ENCODE data around the gene GDF10.
A peak's percentile ranks its signal among the peaks of the same experiment; 100 is the strongest.

The GDF10 gene

DNA sequence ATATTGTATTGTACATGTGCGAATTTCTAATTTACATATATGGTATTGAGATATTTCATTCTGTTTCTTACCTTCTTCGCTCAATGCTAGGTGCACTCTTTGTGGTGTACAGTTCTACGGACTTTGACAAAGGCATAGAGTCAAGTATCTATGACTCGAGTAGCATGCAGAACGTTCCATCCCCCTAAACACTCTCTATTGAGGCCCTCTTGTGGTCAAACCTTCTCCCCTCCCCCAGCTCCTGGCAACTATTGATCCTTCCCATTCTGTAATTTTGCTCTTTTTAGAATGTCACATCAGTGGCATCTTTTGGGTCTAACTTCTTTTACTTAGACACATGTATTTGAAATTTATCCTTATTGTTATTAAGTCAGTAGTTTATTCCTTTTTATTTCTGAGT, 30.7 kb upstream of the GDF10 start:
- DNase-seq (ENCODE audit: low read depth in 2 of 3, low spot score in 1 of 3): no peak

DNA sequence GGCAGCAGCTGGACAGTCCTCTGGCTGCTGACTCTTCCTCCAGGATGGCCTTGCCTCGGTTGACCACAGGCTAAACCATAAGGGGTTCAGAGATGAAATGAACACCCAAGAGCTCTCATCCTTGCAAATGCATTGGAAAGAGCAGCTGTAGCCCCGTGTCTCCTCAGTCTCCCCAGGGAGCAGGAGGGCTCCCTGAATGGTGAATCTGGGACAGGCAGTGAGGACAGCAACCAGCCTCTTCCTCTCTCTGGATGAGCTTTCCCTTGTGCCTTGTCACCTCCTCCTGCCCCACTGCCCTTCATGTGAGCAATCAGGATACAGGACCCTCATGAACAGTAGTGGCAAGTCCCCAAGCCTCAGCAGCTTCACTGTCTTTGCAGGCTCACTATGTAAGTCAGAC, 23.9 kb upstream of the GDF10 start:
- DNase-seq (ENCODE audit: low read depth in 2 of 3, low spot score in 1 of 3): no peak

DNA sequence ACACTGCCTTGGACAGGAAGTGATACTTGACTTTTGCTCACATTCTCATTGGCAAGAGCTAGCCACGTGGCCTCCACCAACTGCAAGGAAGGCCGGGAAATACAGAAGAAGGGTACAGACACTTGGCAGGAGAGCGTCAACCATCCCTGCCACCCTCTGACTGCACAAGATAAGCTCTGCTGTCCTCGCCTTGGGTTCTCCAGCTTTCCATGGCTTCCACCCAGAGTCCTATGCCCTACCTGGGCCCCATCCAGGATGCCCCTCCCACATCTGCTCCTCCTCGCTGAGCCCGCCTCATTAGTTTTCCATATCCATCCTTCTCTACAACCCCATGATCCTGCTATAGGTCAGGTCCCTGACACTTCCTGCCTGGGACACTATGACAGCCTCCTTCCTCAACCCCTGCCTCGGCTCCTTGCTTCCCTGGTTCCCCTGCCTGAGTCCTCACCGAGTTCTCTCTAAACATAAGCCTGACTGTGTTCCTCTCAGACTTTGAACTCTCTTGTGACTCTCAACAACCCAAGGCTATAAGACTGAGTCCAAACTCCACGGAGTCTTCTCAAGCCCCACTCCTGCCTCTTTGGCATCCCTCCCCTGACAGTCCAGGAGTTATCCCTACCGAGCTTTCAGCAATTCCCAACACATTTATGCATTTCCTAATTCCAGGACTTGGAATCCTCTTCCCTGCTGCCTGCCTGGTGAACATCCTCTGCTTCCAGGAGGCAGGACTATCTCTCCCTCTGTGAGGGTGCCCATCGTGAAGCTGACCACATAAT, 23.2 kb upstream of the GDF10 start:
- DNase-seq (ENCODE audit: low read depth in 2 of 3, low spot score in 1 of 3): no peak

DNA sequence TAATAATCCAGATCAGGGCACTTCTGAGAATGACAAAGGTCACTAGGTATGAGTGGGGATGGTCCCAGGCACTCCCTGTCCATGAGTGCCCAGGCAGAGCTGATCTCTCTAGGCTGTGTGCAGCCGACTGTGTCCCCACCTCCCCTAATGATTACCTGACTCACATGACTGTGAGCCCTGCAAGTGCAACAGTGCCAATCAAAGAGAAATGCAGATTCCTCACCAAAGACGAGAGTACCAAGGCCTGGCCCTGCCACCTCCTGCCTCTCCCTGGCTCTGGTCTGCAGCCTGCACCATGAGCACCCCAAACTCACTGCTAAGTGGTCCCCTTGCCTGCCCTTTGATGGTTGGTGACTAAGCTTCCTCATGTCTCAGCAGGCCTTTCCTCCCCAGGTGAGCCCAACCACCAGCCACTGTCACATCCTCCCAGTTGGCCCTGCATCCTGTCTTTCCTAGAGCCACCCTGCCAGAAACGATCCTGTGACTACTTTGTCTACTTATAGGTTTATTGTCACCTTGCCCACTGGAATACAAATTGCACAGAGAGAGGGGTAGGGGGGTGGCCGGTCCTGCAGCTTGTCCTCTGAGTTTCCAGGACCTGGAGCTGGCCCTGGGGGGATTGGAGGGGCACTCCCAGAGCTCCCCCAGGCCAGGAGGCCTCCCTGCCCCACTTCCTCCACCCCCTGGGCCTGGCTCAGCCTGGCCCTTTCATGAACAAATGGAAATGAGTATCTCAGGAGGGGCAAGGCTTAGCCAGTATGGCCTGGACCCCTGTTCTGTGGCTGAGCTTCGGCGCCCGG, 22.4 kb upstream of the GDF10 start:
- DNase-seq (ENCODE audit: low read depth in 2 of 3, low spot score in 1 of 3): peak in 1 of 3 donors; percentile 31

DNA sequence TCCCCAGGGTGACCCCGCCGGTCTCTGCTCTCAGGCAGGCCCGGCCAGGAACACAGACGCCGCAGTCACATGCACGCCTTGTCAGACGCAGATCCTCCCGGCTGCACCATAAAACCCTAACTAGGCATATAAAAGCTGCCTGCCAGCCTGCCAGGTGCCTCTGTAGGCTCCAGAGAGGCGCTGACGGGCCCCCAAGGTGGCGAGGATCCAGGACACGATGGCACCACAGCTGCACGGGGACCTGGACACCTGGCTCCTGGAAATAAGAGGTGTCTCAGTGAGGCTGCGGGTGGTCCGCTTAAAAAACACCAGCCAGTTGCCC, 21.9 kb upstream of the GDF10 start:
- no peak for DNase-seq (ENCODE audit: low read depth in 2 of 3, low spot score in 1 of 3)

DNA sequence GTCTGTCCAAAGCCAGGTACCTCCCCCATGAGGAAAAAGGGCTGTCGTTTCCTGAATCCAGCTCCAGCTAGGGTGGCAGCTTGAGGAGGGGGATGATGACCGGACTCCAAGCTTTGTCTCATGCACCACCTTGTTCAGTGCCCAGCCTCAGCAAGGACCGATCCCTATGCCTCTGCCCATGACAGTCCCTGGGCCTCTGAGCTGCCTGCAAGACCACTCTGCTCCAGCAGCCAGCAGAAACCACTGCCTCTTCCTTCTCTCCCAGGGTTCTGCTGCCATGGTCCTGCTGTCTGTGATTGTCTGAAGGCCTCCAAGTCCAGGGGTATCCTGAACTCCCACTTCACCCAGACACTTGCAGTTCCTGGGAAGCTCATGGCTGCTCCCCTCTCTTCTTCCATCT, 21.3 kb upstream of the GDF10 start:
- DNase-seq (ENCODE audit: low read depth in 2 of 3, low spot score in 1 of 3): no peak

DNA sequence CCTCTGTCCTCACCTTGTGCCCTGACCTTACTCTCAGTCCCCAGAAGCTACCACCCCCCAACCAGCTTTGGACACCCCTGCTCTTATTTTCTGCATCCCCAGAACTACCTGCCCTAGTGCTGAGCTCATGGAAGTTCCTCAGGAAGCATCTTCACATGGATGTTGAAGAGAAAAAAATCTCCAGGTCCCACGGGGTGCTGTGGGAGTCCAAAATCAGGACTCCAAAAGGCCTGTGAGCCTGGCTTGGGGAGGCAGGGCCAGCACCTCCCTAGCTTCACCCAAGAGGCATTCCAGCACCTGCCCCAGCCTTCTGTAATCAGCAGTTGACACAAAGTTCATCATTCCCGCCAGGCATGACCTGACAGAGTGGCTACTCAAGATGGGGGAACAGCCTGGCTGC, 20.7 kb upstream of the GDF10 start:
- DNase-seq (ENCODE audit: low read depth in 2 of 3, low spot score in 1 of 3): no peak

DNA sequence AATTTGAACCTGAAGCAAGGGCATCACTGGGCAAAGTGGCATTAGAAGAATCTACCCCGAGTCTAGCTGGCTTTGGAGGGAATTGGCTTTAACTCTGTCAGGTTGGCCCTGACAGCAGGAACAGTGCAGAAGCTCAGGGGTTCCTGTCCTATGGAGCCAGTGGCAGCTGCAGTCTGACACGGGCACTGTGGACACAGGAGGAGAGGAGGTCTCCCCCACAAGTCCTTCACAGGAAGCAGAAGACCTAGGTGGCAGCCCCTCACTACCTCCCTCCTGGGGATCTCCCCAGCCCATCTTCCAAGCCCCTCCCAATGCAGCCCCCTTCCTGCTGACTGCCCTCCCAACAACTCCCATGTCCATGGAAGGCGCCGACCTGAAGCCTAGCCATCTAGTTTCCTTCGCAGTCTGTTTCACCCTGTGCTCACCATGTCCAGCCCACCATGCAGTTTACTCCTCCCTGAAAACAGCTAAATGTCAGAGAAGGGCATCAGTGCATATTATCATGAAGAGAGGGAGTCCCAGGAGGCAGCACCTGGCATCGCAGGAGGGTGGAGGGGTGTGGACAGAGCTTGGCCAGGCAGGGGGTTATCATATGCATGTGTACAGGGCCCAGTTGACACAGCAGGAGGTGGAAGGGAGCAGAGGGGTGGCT, 17.9 kb upstream of the GDF10 start:
- DNase-seq (ENCODE audit: low read depth in 2 of 3, low spot score in 1 of 3): no peak

DNA sequence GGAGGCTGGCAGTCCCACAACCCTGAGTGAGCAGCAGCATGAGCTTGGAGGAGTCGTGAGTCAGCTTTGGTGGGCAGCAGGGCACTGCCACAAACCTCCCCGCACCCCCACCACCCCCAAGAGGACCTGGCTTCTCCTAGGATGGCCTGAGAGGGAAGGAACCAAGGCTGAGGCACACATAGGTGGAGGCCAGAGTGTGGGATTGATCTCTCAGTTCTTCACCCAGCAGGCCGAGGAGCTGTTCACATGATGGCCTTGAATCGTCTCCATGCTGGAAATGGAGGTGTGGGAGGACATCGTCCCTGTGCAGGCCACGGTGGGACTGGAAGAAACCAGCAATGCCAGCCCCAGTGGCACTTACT, 17.4 kb upstream of the GDF10 start:
- no peak for DNase-seq (ENCODE audit: low read depth in 2 of 3, low spot score in 1 of 3)

DNA sequence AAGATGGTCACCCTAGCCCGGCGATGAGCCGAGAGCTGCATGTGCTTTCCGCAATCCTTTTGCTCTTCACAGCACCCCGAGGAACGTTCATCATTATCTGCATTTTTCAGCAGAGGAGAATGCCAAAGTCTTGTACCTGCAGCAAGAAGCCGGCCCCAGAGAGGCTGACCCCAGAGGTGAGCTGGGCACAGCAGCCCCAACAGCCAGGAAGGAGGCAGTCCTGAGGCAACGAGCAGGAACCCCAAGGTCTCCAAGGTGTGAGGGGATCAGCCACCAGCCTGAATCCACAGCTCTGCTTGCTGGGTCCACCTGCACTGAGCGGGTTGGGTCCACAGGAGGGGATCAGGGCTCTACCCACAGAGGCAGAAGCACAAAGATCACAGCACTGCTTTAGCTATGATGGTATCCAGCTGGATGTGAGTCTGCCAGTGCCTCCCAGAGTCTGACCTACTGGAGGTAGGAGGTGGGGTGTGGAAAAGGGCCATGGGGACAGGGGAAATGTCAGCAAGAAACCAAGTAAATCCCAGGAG, 16.8 kb upstream of the GDF10 start:
- no peak for DNase-seq (ENCODE audit: low read depth in 2 of 3, low spot score in 1 of 3)

DNA sequence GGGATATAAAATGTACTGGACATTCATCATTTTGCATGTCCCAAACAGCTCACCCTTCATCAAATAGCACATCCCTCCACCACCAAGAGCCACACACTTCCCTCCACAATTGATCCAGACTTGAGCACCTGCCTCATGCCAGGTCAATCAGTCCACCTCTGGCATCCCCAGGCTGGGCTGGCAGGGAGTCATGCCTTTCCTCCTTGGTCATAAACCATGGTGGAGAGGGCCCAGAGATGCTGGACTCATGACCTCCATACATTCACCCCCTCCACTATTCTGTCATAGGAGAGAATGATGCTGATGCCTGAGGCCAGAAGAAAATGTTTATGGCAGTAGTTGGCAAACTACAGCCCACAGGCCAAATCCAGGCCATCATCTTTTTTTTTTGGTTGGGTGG, 16.1 kb upstream of the GDF10 start:
- no peak for DNase-seq (ENCODE audit: low read depth in 2 of 3, low spot score in 1 of 3)

DNA sequence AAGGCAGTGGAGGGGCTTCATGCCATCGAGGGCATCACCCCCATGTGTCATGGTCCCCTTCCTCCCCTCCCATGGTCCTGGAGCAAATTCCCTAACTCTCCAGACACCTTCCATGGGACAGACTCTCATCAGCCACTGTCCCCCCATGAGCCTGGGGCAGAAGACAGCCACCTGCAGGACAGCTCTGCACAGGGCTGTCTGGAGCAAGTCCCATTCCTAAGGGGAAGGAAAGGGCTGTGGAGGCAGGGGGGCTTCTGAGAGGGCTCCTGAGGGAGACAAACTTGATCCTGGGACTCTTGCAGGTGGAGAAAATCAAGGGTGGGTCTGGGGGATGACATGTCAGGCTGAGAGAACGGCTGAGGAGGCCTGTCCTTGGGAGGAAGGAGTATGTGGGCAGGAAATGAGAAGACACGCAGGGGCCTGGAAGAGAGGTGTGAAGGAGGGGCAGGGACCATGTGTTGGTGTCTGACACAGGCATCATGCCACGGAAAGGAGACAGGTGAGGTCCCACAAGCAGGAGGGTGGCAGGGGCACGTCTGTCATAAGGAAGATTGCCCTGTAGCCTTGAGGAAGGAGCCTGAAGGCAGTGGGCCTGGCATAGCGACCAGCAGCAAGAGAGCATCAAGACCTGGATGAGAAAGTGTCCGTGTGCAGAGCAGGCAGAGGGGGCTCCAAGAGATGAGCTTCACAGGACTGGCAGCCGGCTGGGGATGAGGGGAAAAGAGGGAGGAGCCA, 14.4 kb upstream of the GDF10 start:
- DNase-seq (ENCODE audit: low read depth in 2 of 3, low spot score in 1 of 3): no peak

DNA sequence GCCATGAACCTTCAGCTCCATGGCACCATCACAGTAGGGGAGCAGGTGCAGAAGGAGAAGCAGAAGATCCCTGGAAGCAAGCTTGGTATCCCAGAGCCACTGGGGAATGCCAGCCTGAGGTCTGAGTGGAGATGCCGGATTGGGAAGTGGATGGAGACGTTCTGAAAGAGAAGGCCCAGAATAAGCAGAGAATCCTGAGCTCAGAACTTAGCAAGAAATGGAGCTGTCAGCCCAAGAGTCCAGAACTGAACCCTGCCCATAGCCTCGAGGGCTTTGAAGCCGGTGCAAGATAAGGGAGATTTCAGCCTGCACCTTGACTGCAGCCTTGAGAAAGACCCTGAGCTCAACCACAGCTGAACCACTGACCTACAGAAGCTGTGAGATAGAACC, 13.9 kb upstream of the GDF10 start:
- DNase-seq (ENCODE audit: low read depth in 2 of 3, low spot score in 1 of 3): no peak

DNA sequence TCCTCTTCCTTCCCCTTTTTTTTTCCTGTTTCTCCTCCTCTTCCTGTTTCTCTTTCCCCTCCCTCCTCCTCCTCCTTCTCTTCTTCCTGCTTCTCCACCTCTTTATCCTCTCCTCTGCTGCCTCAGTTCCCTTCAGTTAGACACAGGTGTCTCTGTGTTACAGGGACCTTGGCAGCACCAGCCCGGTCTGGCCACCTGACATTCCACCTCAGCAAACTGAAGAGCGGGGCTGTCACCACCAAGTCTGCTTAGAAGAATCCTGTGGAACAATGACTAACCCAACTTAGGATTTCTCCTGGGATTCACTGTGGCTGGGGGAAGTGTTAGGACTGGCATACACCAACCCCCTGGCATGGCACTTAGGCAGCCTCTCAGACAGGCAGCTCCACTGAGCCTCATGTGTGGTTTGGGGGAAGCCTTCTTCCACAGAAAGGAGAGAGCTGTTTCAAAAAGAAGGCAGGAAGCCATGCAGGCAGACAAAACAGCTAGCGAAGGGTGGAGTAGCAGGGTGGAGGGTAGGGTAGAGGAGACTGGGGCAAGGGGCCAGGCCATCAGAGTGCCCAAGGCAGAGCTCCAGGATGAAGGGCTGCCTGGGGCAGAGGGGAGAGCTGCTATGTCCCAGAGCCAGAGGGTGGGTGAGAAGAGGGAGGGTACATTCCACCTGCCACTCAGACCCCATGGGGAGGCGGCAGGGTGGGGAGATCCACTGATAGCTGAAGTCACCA, 13.2 kb upstream of the GDF10 start:
- DNase-seq (ENCODE audit: low read depth in 2 of 3, low spot score in 1 of 3): no peak

DNA sequence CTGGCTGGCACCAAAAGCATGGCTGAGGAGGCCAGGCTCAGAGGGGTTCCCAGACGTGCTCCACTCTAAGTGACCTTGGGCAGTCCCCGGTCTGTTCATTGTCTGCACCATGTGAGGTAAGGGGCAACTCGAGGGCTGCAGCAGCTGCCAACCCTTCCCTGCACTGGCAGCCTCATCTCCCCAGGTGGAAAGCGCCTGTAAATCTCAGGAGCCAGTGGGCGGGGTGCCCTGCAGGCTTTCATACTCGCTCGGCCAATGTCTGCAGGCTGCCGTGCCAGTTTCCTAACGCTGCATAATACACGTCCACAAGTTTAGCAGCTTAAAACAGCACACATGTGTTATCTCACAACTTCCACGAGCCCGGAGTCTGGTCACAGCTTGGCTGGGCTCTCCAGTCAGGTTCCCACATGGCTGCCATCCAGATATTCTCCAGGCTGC, 12.6 kb upstream of the GDF10 start:
- DNase-seq (ENCODE audit: low read depth in 2 of 3, low spot score in 1 of 3): no peak

DNA sequence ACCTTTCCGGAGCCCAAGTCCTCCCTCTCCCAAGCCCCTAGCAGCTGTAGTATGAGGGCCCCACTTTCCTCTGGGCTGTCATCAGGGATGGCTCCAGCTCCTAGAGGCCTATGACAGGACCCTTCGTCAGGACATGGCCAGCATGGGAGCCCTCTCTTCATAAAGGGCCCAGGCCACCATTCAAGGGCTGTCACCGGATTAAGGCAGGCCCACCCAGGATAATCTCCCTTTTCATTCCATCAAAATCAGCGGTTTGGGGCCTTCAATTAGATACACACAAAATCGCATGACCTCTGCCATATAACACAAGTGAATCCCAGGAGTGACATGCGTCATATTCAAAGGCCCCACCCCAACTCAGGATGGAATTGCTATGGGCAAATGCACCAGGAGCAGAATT, 12.2 kb upstream of the GDF10 start:
- DNase-seq (ENCODE audit: low read depth in 2 of 3, low spot score in 1 of 3): no peak

DNA sequence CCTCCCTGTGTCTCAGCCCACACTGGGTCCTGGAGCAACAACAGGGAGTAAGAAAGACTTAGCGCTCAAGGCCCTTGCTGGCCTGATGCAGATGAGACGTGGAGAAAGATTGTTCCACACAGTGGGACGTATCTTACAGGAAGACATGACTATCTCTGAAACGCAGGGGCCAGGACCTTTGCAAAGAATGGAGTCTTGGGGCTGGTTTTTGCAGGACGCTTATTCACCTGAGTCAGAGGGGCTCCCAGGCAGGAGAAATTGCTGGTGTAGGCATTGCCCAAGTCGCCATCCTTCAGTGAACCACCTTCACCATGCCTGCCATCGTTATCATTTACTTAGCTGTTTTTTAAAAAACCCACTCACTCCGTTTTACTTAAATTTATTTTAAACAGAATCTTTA, 11.8 kb upstream of the GDF10 start:
- DNase-seq (ENCODE audit: low read depth in 2 of 3, low spot score in 1 of 3): no peak

DNA sequence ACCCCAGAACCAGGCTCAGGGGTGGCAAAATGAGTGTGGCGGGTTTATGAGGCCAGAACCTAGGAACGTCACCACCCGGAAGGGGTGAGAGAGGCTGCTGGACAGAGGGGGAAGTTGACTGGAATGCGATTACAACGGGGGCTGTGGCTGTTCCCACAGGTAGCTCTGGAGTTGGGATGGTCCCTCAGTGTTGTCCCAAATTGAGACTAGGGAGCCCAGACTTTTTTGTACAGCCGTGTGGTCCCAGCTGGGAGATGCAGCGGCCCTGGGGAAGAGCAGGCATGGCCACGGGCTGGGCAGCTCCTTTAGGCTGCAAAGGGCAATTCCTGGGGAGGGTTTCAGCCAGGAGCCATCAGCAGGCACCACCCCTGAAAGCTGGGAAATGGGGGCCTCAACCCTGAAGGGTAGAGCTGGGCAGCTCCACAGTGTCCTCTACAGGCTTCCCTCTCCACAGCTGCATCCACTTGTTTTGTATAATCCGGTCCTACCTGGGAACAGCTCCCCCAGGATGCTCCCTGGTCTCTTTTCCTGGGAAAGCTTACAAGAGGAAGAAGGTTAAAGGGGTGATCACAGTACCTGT, 11.0 kb upstream of the GDF10 start:
- no peak for DNase-seq (ENCODE audit: low read depth in 2 of 3, low spot score in 1 of 3)

DNA sequence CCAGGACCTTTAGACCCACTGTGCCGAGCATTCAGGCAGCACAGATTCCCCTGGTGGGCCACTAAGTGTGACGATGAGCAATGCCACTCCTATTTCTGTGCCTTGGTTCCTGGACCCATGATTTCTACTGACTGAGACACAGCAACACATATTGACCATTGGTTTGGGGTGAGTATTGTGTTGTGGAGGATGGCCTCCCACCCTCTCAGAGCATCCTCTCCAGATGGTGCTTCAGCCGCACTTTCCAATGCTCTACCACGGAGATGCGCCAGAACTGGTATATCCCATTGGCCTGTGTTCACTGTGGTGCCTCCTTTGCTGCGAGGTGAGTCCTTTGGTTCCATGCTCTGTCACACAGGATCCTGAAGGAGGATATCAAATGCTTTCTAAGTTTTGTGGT, 10.1 kb upstream of the GDF10 start:
- DNase-seq (ENCODE audit: low read depth in 2 of 3, low spot score in 1 of 3): no peak

DNA sequence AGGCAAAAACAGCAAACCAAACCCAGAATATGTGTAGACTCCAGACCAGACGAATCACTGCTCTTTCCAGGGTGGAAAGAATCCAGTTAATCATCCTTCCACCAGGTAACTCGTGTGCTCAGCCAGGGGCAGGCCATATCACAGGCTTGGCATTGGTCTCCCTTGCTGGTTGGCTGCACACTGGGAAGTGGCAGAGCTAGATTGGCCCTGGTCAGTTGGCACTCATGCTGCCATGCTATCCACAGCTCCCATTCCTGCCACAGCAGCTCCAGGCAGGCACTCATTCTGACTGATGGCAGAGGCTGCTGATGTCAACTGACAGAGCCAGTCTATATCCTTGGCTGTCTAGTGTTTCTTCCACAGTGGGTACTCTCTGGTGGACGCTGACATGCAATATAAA, 9.7 kb upstream of the GDF10 start:
- DNase-seq (ENCODE audit: low read depth in 2 of 3, low spot score in 1 of 3): no peak

DNA sequence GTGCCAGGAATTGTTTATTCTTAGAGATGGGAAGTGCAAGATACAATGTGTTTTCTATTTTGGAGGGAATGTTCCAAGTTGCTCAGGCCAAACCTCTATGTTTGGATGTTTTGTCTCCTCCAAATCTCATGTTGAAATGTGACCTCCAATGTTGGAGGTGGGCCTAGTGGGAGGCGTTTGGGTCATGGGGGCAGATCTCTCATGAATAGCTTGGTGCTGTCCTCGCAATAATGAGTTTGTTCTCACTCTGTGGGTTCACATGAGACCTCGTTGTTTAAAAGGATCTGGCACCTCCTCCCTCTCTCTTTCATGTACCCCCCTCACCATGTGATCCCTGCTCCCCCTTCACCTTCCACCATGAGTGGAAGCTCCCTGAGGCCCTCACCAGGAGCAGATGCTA, 8.3 kb upstream of the GDF10 start:
- DNase-seq (ENCODE audit: low read depth in 2 of 3, low spot score in 1 of 3): no peak
